Kidney (tissue), 14 donors: ENCODE data around the gene GJA4. TPM values are rescaled to one million over a fixed set of nuclear protein-coding genes. Genes with fewer than 3 reads are reported as not detected.

ENCODE experiments used
- DNase-seq, 5 donors: peaks; one replicate each; pipeline ENCODE4 v3.0.0-alpha.2; 2013 to 2020
- FAIRE-seq: peaks from 2 replicates; lab custom pipeline; 2012; peaks lifted over from hg19 to GRCh38; lab: Jason Lieb, UNC
- H3K27ac ChIP-seq, 2 donors: one replicate each; pipeline ENCODE4 v1.7.0; 2013; ENCODE audit warnings: low read depth in 2 of 2, low read length in 2 of 2, inconsistent platforms in 1 of 2
- H3K27me3 ChIP-seq: one replicate; pipeline ENCODE4 v1.7.1; 2013; ENCODE audit warnings: low read length, inconsistent platforms; ENCODE audit not compliant: control insufficient read depth, insufficient read depth
- H3K36me3 ChIP-seq, 3 donors: one replicate each; pipeline versions ENCODE4 v1.7.0 to v1.7.1; 2013; ENCODE audit warnings: low read length in 3 of 3, control low read depth in 1 of 3, inconsistent platforms in 1 of 3; ENCODE audit not compliant: insufficient read depth in 3 of 3, control insufficient read depth in 2 of 3
- H3K4me1 ChIP-seq, 3 donors: one replicate each; pipeline versions ENCODE4 v1.7.0 to v1.7.1; 2013; ENCODE audit warnings: low read length in 3 of 3, inconsistent platforms in 1 of 3, low read depth in 1 of 3; ENCODE audit not compliant: control insufficient read depth in 2 of 3, insufficient read depth in 2 of 3
- H3K4me3 ChIP-seq, 3 donors: one replicate each; pipeline versions ENCODE4 v1.7.0 to v1.8.1; 2013; ENCODE audit warnings: low read length in 3 of 3, control low read depth in 1 of 3, inconsistent platforms in 1 of 3
- H3K9ac ChIP-seq, 3 donors: one replicate each; pipeline versions ENCODE4 v1.7.0 to v1.7.1; 2013; ENCODE audit warnings: low read length in 3 of 3, control low read depth in 1 of 3, inconsistent platforms in 1 of 3
- H3K9me3 ChIP-seq, 3 donors: one replicate each; pipeline versions ENCODE4 v1.7.0 to v1.7.1; 2013; ENCODE audit warnings: low read length in 3 of 3, control low read depth in 1 of 3, inconsistent platforms in 1 of 3; ENCODE audit not compliant: control insufficient read depth in 2 of 3, insufficient read depth in 1 of 3
- CTCF ChIP-seq: IDR thresholded peaks from 3 replicates; pipeline ENCODE4 v1.5.1; 2012; ENCODE audit warnings: mild to moderate bottlenecking, moderate library complexity, borderline replicate concordance; ENCODE audit not compliant: insufficient read depth; ENCODE audit errors: extremely low read depth
- intact Hi-C: fragments of 100-400 bp; cut with DNase I; formaldehyde crosslinking; loops from one replicate; pipeline ENCODE4 v1.11.1; 2022
- polyA plus RNA-seq: library from polyadenylated mRNA; stranded (reverse); fragments of 350-450 nt; fragmentation: Illumina TruSeq; extraction: RNeasy Lipid Tissue Mini Kit (QIAGEN cat#74804); gene quantifications from one replicate; pipeline ENCODE4 v1.2.3, GENCODE V29; 2014; ENCODE audit warnings: low read depth, low replicate concordance; ENCODE audit not compliant: insufficient read depth
- total RNA-seq: library from RNA; stranded (reverse); fragmentation: NEBNext Ultra II Directional; extraction: Animal tissue kit (Norgen Biotek cat#: 25700); gene quantifications from one replicate; pipeline ENCODE4 v1.2.1, GENCODE V29; 2021
- donor health status: control.
- donor health status: control.
- donor health status: control.
- donor health status: control.
- donor health status: control.
- donor health status: DM: yes; HTN: yes; CAD: no.
- donor health status: Normal renal cell carcinoma (clear cell type).

GJA4 gene
- total and polyA plus RNA-seq, 2 donors from 2014 or later = 15.6 to 31.9 TPM

GRCh38 chr1:34785875-34786470 is 6.8 kb upstream of the GJA4 start:
- intact Hi-C loops = no loop called here
- no peaks in the 10 kb centered on the region for H3K9me3 ChIP-seq
- TF ChIP-seq CTCF = no peak
- no peak overlapping the region for H3K9ac ChIP-seq
- no peak overlapping the region for H3K4me3 ChIP-seq
- H3K4me1 ChIP-seq = peaks cover 0 to 3% (median 0%) of the 10 kb centered on the region in 3 donors
- DNase-seq = no peak
- H3K27ac ChIP-seq = no peak overlapping the region
- no peaks in the 10 kb centered on the region for H3K36me3 ChIP-seq
- peaks cover 5% of the 10 kb centered on the region for H3K27me3 ChIP-seq
- no peak for FAIRE-seq

GRCh38 chr1:34786521-34787325 is 6.1 kb upstream of the GJA4 start:
- Histone ChIP-seq H3K9me3 (no peaks in the 10 kb centered on the region), H3K9ac (no peak overlapping the region), H3K27me3 (peaks cover 4% of the 10 kb centered on the region), H3K27ac (no peak overlapping the region), H3K4me1 (peaks cover 0 to 5% (median 0%) of the 10 kb centered on the region in 3 donors), H3K4me3 (no peak overlapping the region), H3K36me3 (no peaks in the 10 kb centered on the region)
- intact Hi-C loops = no loop called here
- DNase-seq (peak in 4 of 5 donors; percentile 68 to 79 (median 73)), FAIRE-seq (no peak)
- TF ChIP-seq CTCF = peak; percentile 93

- Histone ChIP-seq H3K4me1 (peaks cover 0 to 12% (median 0%) of the 10 kb centered on the region in 3 donors), H3K4me3 (no peak overlapping the region), H3K27ac (no peak overlapping the region), H3K9me3 (no peaks in the 10 kb centered on the region), H3K27me3 (no peaks in the 10 kb centered on the region), H3K9ac (no peak overlapping the region), H3K36me3 (no peaks in the 10 kb centered on the region)
- intact Hi-C loops = no loop called here
- no peak for FAIRE-seq
- no peak for DNase-seq
- peak; percentile 9 for TF ChIP-seq CTCF
Observed at GRCh38 chr1:34787461-34788420, 5.1 kb upstream of the GJA4 start.
